HEK293T (cell line): ENCODE measurements around the gene CAMP.

Experiments
- BHLHE40 ChIP-seq: fragments of 450-650 bp; IDR thresholded peaks from 2 replicates; pipeline ENCODE4 v1.6.1; 2016; ENCODE audit warnings: mild to moderate bottlenecking, moderate library complexity, borderline replicate concordance
- CTBP1 ChIP-seq: fragments of 450-650 bp; IDR thresholded peaks from 2 replicates; pipeline ENCODE4 v1.6.1; 2016; ENCODE audit warnings: borderline replicate concordance
- ELF4 ChIP-seq: fragments of 450-650 bp; IDR thresholded peaks from 2 replicates; pipeline ENCODE4 v1.6.1; 2017; ENCODE audit warnings: antibody characterized with exemption
- FOXK2 ChIP-seq: fragments of 450-650 bp; IDR thresholded peaks from 2 replicates; pipeline ENCODE4 v1.6.1; 2016; ENCODE audit warnings: mild to moderate bottlenecking
- HDGF ChIP-seq: fragments of 450-650 bp; IDR thresholded peaks from 2 replicates; pipeline ENCODE4 v1.6.1; 2017; ENCODE audit warnings: antibody characterized with exemption, borderline replicate concordance
- NFRKB ChIP-seq: fragments of 450-650 bp; IDR thresholded peaks from 2 replicates; pipeline ENCODE4 v1.6.1; 2016; ENCODE audit warnings: mild to moderate bottlenecking, moderate library complexity
- SP1 ChIP-seq: fragments of 450-650 bp; IDR thresholded peaks from 2 replicates; pipeline ENCODE4 v1.6.1; 2017
- TARDBP ChIP-seq: fragments of 450-650 bp; IDR thresholded peaks from 2 replicates; pipeline ENCODE4 v1.6.1; 2016

DNA sequence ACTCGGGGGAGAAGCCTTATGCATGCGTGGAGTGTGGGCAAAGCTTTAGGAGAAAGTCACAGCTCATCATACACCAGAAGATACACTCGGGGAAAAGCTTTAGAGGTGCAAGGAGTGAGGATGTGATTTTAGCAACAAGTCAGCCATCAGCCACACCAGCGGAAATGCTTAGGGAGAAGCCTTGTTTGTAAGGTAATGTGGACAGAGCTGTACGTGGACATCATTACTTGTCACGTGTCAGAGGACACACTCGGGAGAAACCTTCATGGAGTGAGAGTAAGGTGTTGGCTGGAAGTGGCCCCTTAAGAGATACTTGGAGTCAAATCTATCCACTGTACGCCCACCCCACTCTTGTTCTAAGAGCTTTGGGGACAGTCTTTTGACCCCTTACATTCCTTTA is 46.3 kb downstream of the CAMP start:
- TF ChIP-seq ELF4 (no peak), SP1 (no peak), NFRKB (no peak), FOXK2 (no peak), HDGF (no peak), BHLHE40 (no peak), CTBP1 (no peak), TARDBP (no peak)
